HCT116 (cell line): ENCODE results near the gene ABTB2.

Source experiments
- CEBPB ChIP-seq: IDR thresholded peaks from 2 replicates; pipeline ENCODE4 v1.6.1; 2012; ENCODE audit warnings: low read depth
- EGR1 ChIP-seq: IDR thresholded peaks from 2 replicates; pipeline ENCODE4 v1.6.1; 2012; ENCODE audit warnings: low read depth
- EZH2 ChIP-seq: fragments of 200-600 bp; sonication (generic); IDR thresholded peaks from 2 replicates; pipeline ENCODE4 v1.6.1; 2017; ENCODE audit warnings: antibody characterized with exemption, mixed run types
- EZH2phosphoT487 ChIP-seq: fragments of 200-600 bp; IDR thresholded peaks from 2 replicates; pipeline ENCODE4 v1.6.1; 2018; ENCODE audit warnings: antibody characterized with exemption, borderline replicate concordance
- JUND ChIP-seq: IDR thresholded peaks from 2 replicates; pipeline ENCODE4 v1.6.1; 2012
- POLR2A ChIP-seq: IDR thresholded peaks from 2 replicates; pipeline ENCODE4 v1.7.0; 2011; ENCODE audit warnings: borderline replicate concordance; ENCODE audit not compliant: insufficient read depth, insufficient read length; ENCODE audit errors: extremely low read depth
- POLR2AphosphoS5 ChIP-seq: IDR thresholded peaks from 2 replicates; pipeline ENCODE4 v1.6.1; 2011; ENCODE audit warnings: mild to moderate bottlenecking, low read depth, low read length, moderate library complexity
- SP1 ChIP-seq: IDR thresholded peaks from 2 replicates; pipeline ENCODE4 v1.6.1; 2012; ENCODE audit warnings: low read depth
- SRF ChIP-seq: IDR thresholded peaks from 2 replicates; pipeline ENCODE4 v1.6.1; 2012; ENCODE audit warnings: low read depth
- ZNF274 ChIP-seq: fragments of 200-500 bp; sonication (Bioruptor generic); IDR thresholded peaks from 2 replicates; pipeline ENCODE4 v1.6.1; 2014; ENCODE audit warnings: mild to moderate bottlenecking, low read depth, low read length, inconsistent platforms
- TF ChIP-seq, protein P1 (sequence below): IDR thresholded peaks from 2 replicates; pipeline ENCODE4 v1.6.1; 2011; ENCODE audit warnings: mild to moderate bottlenecking, low read length, moderate library complexity; ENCODE audit not compliant: insufficient replicate concordance; ENCODE audit errors: extremely low read depth
- TF ChIP-seq, protein P2 (sequence below), 3 experiments: fragments of 200-600 bp in 1 of 3; sonication (generic) in 1 of 3; IDR thresholded peaks in 2 of 3; conservative IDR thresholded peaks in 1 of 3; 2 replicates each; pipeline ENCODE4 v1.5.1; 2012 to 2017; ENCODE audit warnings: low read depth in 2 of 3, low read length in 2 of 3, antibody characterized with exemption in 1 of 3, borderline replicate concordance in 1 of 3, control low read depth in 1 of 3, mild to moderate bottlenecking in 1 of 3, mixed read lengths in 1 of 3, mixed run types in 1 of 3, moderate library complexity in 1 of 3; ENCODE audit not compliant: insufficient read depth in 1 of 3
- TF ChIP-seq, protein P3 (sequence below): IDR thresholded peaks from 2 replicates; pipeline ENCODE4 v1.6.1; 2012; ENCODE audit warnings: low read depth

DNA sequence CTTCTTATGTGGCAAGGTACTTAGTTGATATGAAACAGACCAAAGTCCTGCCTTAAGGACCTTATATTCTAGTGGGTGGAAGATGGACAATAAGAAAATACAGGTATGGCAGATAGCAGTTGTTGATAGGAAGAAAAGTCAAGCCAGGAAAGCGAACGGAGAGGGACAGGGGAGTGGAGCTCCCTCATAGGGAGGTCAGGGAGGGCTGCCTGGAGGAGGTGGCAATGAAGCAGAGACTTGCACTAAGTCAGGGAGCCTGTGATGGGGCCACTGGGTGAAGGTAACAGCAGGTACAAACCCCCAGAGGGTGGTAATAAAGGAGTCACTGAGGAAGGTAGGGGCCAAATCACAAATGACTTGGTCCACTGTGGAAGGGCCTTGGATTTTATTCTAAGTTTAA is 65.3 kb downstream of the ABTB2 start:
- TF ChIP-seq, protein P1, sequence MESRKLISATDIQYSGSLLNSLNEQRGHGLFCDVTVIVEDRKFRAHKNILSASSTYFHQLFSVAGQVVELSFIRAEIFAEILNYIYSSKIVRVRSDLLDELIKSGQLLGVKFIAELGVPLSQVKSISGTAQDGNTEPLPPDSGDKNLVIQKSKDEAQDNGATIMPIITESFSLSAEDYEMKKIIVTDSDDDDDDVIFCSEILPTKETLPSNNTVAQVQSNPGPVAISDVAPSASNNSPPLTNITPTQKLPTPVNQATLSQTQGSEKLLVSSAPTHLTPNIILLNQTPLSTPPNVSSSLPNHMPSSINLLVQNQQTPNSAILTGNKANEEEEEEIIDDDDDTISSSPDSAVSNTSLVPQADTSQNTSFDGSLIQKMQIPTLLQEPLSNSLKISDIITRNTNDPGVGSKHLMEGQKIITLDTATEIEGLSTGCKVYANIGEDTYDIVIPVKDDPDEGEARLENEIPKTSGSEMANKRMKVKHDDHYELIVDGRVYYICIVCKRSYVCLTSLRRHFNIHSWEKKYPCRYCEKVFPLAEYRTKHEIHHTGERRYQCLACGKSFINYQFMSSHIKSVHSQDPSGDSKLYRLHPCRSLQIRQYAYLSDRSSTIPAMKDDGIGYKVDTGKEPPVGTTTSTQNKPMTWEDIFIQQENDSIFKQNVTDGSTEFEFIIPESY: no peak
- TF ChIP-seq POLR2AphosphoS5 (no peak), POLR2A (no peak), CEBPB (no peak), JUND (no peak), SP1 (no peak), EZH2 (no peak), EZH2phosphoT487 (no peak), EGR1 (no peak), SRF (no peak), ZNF274 (no peak)
- TF ChIP-seq, protein P2, sequence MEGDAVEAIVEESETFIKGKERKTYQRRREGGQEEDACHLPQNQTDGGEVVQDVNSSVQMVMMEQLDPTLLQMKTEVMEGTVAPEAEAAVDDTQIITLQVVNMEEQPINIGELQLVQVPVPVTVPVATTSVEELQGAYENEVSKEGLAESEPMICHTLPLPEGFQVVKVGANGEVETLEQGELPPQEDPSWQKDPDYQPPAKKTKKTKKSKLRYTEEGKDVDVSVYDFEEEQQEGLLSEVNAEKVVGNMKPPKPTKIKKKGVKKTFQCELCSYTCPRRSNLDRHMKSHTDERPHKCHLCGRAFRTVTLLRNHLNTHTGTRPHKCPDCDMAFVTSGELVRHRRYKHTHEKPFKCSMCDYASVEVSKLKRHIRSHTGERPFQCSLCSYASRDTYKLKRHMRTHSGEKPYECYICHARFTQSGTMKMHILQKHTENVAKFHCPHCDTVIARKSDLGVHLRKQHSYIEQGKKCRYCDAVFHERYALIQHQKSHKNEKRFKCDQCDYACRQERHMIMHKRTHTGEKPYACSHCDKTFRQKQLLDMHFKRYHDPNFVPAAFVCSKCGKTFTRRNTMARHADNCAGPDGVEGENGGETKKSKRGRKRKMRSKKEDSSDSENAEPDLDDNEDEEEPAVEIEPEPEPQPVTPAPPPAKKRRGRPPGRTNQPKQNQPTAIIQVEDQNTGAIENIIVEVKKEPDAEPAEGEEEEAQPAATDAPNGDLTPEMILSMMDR (IDR thresholded peaks at IDR 0.05 in 2 of 3, conservative IDR thresholded peaks at IDR 0.05 in 1 of 3; ENCODE audit: borderline replicate concordance in 1 of 3, insufficient read depth in 1 of 3, low read depth in 2 of 3, low read length in 2 of 3): no peak
- TF ChIP-seq, protein P3, sequence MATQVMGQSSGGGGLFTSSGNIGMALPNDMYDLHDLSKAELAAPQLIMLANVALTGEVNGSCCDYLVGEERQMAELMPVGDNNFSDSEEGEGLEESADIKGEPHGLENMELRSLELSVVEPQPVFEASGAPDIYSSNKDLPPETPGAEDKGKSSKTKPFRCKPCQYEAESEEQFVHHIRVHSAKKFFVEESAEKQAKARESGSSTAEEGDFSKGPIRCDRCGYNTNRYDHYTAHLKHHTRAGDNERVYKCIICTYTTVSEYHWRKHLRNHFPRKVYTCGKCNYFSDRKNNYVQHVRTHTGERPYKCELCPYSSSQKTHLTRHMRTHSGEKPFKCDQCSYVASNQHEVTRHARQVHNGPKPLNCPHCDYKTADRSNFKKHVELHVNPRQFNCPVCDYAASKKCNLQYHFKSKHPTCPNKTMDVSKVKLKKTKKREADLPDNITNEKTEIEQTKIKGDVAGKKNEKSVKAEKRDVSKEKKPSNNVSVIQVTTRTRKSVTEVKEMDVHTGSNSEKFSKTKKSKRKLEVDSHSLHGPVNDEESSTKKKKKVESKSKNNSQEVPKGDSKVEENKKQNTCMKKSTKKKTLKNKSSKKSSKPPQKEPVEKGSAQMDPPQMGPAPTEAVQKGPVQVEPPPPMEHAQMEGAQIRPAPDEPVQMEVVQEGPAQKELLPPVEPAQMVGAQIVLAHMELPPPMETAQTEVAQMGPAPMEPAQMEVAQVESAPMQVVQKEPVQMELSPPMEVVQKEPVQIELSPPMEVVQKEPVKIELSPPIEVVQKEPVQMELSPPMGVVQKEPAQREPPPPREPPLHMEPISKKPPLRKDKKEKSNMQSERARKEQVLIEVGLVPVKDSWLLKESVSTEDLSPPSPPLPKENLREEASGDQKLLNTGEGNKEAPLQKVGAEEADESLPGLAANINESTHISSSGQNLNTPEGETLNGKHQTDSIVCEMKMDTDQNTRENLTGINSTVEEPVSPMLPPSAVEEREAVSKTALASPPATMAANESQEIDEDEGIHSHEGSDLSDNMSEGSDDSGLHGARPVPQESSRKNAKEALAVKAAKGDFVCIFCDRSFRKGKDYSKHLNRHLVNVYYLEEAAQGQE: no peak
